ENCODE measurements around the gene DMRT2. TPM values are rescaled to one million over a fixed set of nuclear protein-coding genes. Genes with fewer than 3 reads are reported as not detected.

The DMRT2 gene
- total and polyA plus RNA-seq, 2 of the 8 experiments (the other 6 are each of a cell fraction or from before 2014, with no cell fraction given): 0.29 to 0.93 TPM

GRCh38 chr9:1073497-1073896 is 23.3 kb downstream of the DMRT2 start:
- Histone ChIP-seq H3K4ac (replicated peaks; ENCODE audit: insufficient read length, low read depth, low read length) (no peak overlapping the region), H3K18ac (ENCODE audit: extremely low read depth, low read length) (no peak overlapping the region), H3K79me2 (ENCODE audit: control insufficient read depth in 1 of 2, insufficient read depth in 2 of 2, low read length in 2 of 2) (no peaks in the 10 kb centered on the region), H2BK12ac (ENCODE audit: low read depth, low read length) (no peak overlapping the region), H3K4me2 (ENCODE audit: insufficient read depth in 1 of 2, low read depth in 2 of 2, low read length in 2 of 2) (no peak overlapping the region), H3K23ac (ENCODE audit: insufficient read length) (no peak overlapping the region), H3K56ac (replicated peaks; ENCODE audit: insufficient read length, low read depth, low read length) (no peak overlapping the region), H4K91ac (replicated peaks; ENCODE audit: insufficient read length, low read length) (no peak overlapping the region), H3K79me1 (ENCODE audit: low read depth, low read length) (no peaks in the 10 kb centered on the region), H3K36me3 (ENCODE audit: control insufficient read depth in 2 of 4, insufficient read depth in 4 of 4, low read length in 3 of 4) (no peaks in the 10 kb centered on the region; a peak in 1 of 8 replicates), H2BK20ac (ENCODE audit: low read length) (no peak overlapping the region), H3K4me1 (replicated peaks in 1 of 4; ENCODE audit: control insufficient read depth in 3 of 4, insufficient read depth in 4 of 4, low read length in 3 of 4) (no peaks in the 10 kb centered on the region), H2BK120ac (replicated peaks; ENCODE audit: low read depth, low read length) (no peak overlapping the region), H3K27ac (ENCODE audit: low read depth, low read length) (no peak overlapping the region), H3K9ac (replicated peaks in 1 of 4; ENCODE audit: extremely low read depth in 1 of 4, low read depth in 3 of 4, low read length in 3 of 4) (no peak overlapping the region), H4K8ac (ENCODE audit: extremely low read depth, insufficient read depth, low read length) (no peak overlapping the region), H4K20me1 (replicated peaks in 1 of 2; ENCODE audit: control insufficient read depth in 1 of 2, insufficient read depth in 2 of 2, low read length in 2 of 2) (no peaks in the 10 kb centered on the region), H3K23me2 (ENCODE audit: low read depth, low read length) (no peaks in the 10 kb centered on the region), H2AK5ac (ENCODE audit: low read depth, low read length) (no peak overlapping the region), H4K5ac (ENCODE audit: insufficient read length, low read depth, low read length) (no peak overlapping the region), H3K14ac (ENCODE audit: insufficient read length) (no peak overlapping the region), H3K27me3 (replicated peaks in 1 of 4; ENCODE audit: control insufficient read depth in 3 of 4, extremely low read depth in 1 of 4, insufficient read depth in 3 of 4, low read length in 3 of 4) (no peaks in the 10 kb centered on the region), H2BK5ac (ENCODE audit: low read depth, low read length) (no peak overlapping the region), H3K4me3 (ENCODE audit: extremely low read depth in 1 of 4, insufficient read depth in 2 of 4, low read depth in 3 of 4, low read length in 4 of 4) (no peak overlapping the region), H3K9me3 (ENCODE audit: insufficient read depth in 2 of 2, low read depth in 1 of 2, low read length in 1 of 2) (peaks cover 51 to 73% of the 10 kb centered on the region in 2 experiments), H2AFZ (ENCODE audit: low read length) (no peak overlapping the region), H2BK15ac (ENCODE audit: low read length) (no peak overlapping the region)
- ChIA-PET CTCF (ENCODE audit: partially characterized antibody) (no interaction called here), POLR2A (ENCODE audit: partially characterized antibody) (no interaction called here)
- TF ChIP-seq ATF3 (IDR thresholded peaks at IDR 0.05; ENCODE audit: insufficient read depth, low read depth, low read length) (no peak), POU5F1 (IDR thresholded peaks at IDR 0.05; ENCODE audit: low read depth, low read length) (no peak), SP1 (IDR thresholded peaks at IDR 0.05; ENCODE audit: low read depth, low read length) (no peak), MAX (IDR thresholded peaks at IDR 0.05) (no peak)
- 43% methylated on average over 1 of the region's 1 CpG; no CpG with 5 or more reads in 1 of the 2 experiments for WGBS, 2 experiments (ENCODE audit: extremely low coverage in 1 of 2, insufficient coverage in 1 of 2, insufficient read length in 1 of 2, insufficient replicate concordance in 2 of 2, low coverage in 1 of 2, low lambda C conversion rate in 2 of 2, missing lambda C conversion rate in 1 of 2)
- FAIRE-seq (no peak), DNase-seq (ENCODE audit: low read depth in 1 of 2, low spot score in 2 of 2) (no peak)

All from H1 (cell line).